Posterior cingulate gyrus (tissue), 11 donors: ENCODE measurements around the gene PIKFYVE.
"Not testable (repeated sequence)": the region's sequence is repeated elsewhere in the genome, so short reads cannot be mapped to it uniquely, and the experiment has no call there.

Experiments used
- DNase-seq, 10 donors: peaks; one replicate each; pipeline versions ENCODE4 v3.0.0 to v3.0.0-alpha.2; 2020 to 2021; ENCODE audit warnings: mixed read lengths in 3 of 10
- intact Hi-C: fragments of 100-400 bp; cut with DNase I; formaldehyde crosslinking; loops from one replicate; pipeline ENCODE4 v1.15.1; 2023

PIKFYVE gene

GRCh38 chr2:208297961-208298360, 31.9 kb downstream of the PIKFYVE start:
- DNase-seq: no peak
- intact Hi-C loops: no loop called here

- intact Hi-C loops: no loop called here
- DNase-seq: no peak
These were observed 35.0 kb downstream of the PIKFYVE start for GRCh38 chr2:208300847-208301618.

GRCh38 chr2:208304157-208304556, 38.1 kb downstream of the PIKFYVE start:
- no peak for DNase-seq
- intact Hi-C loops: no loop called here

DNA sequence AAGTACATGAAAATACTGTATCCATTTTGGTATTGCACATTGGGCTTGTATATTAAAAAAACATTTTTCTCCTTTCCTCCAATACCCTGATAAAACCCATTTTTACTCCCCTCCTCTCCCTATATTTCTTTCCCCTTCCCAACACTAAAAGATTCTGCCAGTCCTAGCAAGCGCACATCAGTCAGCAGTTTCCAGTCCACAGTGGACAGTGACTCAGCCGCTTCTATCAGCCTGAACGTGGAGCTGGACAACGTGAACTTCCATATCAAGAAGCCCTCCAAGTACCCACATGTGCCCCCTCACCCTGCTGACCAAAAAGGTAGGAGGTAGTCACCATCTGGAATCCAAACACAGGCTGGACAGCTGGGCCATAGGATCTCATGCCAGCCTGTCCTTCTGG, 38.6 kb downstream of the PIKFYVE start:
- no peak for DNase-seq
- intact Hi-C loops: no loop called here

- intact Hi-C loops: no loop called here
- no peak for DNase-seq
These were observed 40.2 kb downstream of the PIKFYVE start for GRCh38 chr2:208306291-208306690.

- intact Hi-C loops: no loop called here
- DNase-seq: no peak
These were observed 45.3 kb downstream of the PIKFYVE start for GRCh38 chr2:208311321-208311720.

GRCh38 chr2:208311954-208312353, 45.9 kb downstream of the PIKFYVE start:
- DNase-seq: no peak
- intact Hi-C loops: no loop called here

DNA sequence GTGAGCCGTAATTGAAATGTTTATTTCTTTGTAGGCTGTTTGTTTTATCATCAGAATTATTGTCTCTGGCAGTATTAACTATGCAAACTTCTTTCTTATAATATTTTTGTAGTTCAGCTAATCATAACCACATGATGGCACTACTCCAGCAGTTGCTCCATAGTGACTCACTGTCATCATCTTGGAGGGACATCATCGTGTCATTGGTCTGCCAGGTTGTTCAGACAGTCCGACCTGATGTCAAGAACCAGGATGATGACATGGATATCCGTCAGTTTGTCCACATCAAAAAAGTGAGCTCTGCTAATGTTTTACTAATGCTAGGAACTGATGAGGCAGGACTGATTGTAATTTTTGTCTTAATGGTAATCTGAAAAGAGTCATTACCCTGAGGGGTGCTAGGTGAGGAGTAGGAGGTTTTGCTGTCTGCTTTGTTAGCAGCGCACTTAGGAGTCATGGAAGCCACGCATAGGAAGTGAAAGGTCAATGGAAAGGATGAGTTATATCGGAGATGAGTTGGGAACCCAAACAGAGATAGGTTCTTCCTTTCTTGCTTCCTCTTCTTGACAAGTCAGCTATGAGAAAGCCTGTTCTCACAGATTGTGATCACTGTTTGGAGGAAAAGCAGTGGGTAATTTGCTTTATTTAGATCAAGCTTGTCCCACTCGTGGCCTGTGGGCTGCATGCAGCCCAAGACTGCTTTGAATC, 49.2 kb downstream of the PIKFYVE start:
- intact Hi-C loops: no loop called here
- DNase-seq: no peak

DNA sequence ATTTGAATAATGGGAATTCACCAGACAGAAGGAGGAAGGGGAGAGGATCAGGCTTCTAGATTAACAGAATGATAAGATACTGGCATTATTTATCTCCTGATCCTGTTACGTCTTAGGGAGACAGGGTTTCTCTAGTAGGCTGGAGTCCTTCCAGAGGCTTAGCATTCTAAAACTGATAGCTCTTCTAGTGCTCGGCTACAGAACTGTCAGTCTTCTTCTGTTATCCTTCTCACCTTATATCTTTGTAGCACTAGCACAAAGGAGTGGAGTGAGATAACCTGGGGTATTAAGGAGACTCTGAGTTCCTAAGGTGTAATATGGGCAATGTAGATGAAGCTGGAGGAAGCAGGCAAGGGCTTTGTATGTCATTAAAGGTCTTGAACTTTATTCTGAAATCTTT, 52.1 kb downstream of the PIKFYVE start:
- DNase-seq: no peak
- intact Hi-C loops: no loop called here

GRCh38 chr2:208319391-208319790, 53.3 kb downstream of the PIKFYVE start:
- DNase-seq: no peak
- intact Hi-C loops: no loop called here

DNA sequence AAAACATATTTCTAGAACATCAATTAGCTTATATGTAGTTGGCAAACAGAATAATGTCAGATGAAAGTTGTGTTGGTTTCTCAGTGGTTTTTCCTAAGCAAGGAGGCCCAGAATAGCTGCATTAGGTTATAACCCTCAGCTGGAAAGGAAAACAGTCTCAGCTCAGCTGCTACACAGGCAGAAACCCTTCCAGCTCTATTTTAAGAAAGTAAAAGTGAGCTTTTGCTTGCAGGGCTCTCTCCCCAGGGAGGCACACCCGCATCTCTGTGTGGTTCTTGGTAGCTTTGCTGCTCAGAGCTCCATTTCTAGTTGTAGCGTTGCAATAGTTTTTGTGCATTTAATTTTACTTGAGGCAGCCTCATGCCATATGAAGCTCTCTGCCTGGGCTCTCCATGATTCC, 54.6 kb downstream of the PIKFYVE start:
- DNase-seq: peak in 3 of 10 donors; percentile 21 to 86 (median 80)
- intact Hi-C loops: no loop called here

DNA sequence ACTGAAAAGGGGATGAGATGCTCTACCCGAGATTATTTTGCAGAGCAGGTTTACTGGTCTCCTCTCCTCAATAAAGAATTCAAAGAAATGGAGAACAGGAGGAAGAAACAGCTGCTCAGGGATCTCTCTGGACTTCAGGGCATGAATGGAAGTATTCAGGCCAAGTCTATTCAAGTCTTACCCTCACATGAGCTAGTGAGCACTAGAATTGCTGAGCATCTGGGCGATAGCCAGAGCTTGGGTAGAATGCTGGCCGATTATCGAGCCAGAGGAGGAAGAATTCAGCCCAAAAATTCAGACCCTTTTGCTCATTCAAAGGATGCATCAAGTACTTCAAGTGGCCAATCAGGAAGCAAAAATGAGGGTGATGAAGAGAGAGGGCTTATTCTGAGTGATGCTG, 60.0 kb downstream of the PIKFYVE start:
- DNase-seq: peak in 4 of 10 donors; percentile 14 to 75 (median 15)
- intact Hi-C loops: no loop called here

- DNase-seq: no peak
- intact Hi-C loops: no loop called here
These were observed 63.4 kb downstream of the PIKFYVE start for GRCh38 chr2:208329485-208329884.

DNA sequence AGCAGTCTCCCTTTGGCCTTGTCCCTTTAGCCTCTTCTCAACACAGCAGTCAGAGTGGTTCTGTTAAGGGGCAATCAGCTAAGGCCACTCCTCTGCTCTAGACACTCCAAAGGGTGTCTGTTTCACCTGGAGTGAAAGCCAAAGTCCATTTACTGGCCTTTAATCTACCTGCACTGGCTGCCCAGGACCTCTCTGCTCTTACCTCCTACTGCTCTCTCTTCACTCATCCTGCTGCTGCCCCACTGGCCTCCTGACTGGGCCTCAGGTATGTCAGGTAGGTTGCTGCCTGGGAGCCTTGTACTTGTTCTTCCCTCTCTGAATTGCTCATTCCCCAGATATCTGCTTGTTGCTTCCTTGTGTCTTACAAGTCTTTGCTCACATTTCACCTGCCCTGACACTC, 68.2 kb downstream of the PIKFYVE start:
- intact Hi-C loops: no loop called here
- DNase-seq: no peak

GRCh38 chr2:208346756-208347155, 80.7 kb downstream of the PIKFYVE start:
- DNase-seq: no peak
- intact Hi-C loops: no loop called here

- peak in 4 of 10 donors; percentile 34 to 84 (median 82) for DNase-seq
- intact Hi-C loops: no loop called here
These were observed 84.6 kb downstream of the PIKFYVE start for GRCh38 chr2:208350610-208351009.

GRCh38 chr2:208352644-208353567, 86.9 kb downstream of the PIKFYVE start:
- intact Hi-C loops: no loop called here
- no peak for DNase-seq

DNA sequence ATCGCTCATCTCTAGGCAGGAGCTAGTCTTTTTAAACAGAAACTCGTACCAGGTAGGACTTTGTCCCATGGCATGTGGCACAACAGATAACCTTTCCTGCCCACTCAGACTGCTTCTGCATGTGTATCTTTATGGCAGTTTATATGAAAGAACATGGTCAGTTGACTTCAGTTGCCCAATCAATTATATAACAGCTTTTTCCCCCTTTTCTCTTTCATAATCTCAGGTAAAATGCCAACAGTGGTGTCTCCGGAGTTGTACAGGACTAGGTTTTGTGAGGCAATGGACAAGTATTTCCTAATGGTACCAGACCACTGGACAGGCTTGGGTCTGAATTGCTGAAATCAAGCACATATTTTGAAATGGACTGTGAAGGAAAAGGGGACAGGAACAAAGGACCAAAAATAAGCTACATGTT, 88.9 kb downstream of the PIKFYVE start:
- no peak for DNase-seq
- intact Hi-C loops: no loop called here

DNA sequence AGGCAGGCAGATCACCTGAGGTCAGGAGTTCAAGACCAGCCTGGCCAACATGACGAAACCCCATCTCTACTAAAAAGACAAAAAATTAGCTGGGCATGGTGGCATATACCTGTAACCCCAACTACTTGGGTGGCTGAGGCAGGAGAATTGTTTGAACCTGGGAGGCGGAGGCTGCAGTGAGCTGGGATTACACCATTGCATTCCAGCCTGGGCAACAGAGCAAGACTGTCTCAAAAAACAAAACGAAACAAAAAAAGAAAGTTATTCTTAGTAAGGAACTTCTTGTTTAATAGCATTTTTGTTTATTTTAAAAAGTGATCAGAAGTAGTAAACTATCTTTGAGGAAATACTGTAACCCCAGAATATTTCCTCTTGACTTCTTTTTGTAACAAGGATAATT, 90.4 kb downstream of the PIKFYVE start:
- intact Hi-C loops, DNase-seq: not testable (repeated sequence)

GRCh38 chr2:208356846-208357574, 91.0 kb downstream of the PIKFYVE start:
- no peak for DNase-seq

More at GRCh38 chr2:208356846-208357574, 91.0 kb downstream of the PIKFYVE start:
- intact Hi-C loops: no loop called here
